PFSK-1 (cell line): ENCODE data around the gene NOL3.

Experiments
- POLR2AphosphoS5 ChIP-seq: IDR thresholded peaks from 2 replicates; pipeline ENCODE4 v1.6.1; 2012; ENCODE audit warnings: low read depth, mild to moderate bottlenecking, control low read depth, low read length, moderate library complexity
- SIN3A ChIP-seq: IDR thresholded peaks from 2 replicates; pipeline ENCODE4 v1.6.1; 2012; ENCODE audit warnings: mild to moderate bottlenecking, low read length, moderate library complexity, borderline replicate concordance; ENCODE audit not compliant: insufficient read depth
- TAF1 ChIP-seq: IDR thresholded peaks from 2 replicates; pipeline ENCODE4 v1.6.1; 2012; ENCODE audit warnings: low read length, control low read depth, borderline replicate concordance; ENCODE audit not compliant: insufficient read depth

DNA sequence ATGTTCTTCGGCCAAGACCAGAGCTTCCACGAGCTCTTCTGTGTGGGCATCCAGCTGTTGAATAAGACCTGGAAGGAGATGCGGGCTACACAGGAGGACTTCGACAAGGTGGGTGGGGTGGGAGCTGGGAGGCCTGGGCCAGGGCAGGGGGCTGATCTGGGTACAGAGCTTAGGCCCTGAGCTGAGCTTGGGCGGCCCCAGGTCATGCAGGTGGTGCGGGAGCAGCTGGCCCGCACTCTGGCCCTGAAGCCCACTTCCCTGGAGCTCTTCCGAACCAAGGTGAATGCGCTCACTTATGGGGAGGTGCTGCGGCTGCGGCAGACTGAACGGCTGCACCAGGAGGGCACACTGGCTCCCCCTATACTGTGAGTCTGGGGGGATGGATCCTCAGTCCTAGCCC lies 32.1 kb downstream of the NOL3 start:
- TF ChIP-seq TAF1 (no peak), SIN3A (no peak), POLR2AphosphoS5 (no peak)
